ENCODE measurements around the gene NUP37.
"Not testable (repeated sequence)": the region's sequence is repeated elsewhere in the genome, so short reads cannot be mapped to it uniquely, and the experiment has no call there.

NUP37 gene, protein sequence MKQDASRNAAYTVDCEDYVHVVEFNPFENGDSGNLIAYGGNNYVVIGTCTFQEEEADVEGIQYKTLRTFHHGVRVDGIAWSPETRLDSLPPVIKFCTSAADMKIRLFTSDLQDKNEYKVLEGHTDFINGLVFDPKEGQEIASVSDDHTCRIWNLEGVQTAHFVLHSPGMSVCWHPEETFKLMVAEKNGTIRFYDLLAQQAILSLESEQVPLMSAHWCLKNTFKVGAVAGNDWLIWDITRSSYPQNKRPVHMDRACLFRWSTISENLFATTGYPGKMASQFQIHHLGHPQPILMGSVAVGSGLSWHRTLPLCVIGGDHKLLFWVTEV

DNA sequence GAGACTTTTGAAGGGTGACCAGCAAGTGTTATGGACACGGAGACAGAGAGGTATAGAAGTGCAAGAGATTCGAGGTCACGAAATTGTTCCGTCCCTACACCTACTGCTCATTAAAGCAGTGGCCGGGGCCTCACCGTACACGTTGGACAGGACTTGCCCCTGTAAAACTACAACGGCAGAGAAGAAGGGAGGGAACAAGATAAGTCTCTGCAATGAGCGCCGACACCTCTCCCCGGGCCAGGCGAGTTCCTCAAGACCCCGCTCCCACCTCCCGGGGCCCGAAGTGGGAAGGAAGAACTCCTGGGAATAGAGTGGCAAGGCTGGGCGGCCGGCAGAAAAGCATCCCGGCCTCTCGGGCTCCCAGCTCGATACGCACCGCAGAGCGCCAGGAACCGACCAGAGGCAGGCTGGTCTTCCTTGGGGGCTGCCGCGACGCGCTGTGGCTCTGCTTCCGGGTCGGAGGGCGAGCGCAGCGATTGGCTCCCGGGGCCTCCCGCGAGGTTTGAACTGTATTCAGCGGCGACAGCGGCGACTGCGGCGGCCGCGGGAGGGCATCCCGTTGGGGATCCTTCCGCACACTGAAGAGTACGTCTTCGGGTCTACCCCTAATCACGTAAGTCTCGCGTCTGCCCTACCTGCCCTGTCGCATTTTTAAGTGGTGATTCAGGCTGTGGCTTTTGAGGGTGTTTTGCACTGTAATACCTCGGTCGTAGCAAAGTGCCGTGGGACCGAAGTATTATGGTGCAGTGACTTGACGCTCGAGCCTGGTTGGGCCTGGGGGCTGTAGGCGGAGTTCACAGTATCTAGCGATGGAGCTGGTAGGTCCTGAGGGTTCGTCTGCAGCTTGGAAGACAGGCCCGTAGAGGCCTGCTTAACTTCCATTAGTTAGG is at the start of gene NUP37, which contains the start of gene PARPBP:
Gene NUP37 (minus strand): TSS at position 441 of the 890 bp plus-strand sequence. CDS start 1,596 bp downstream, outside the sequence.
Gene PARPBP (plus strand): TSS at position 510 of the 890 bp plus-strand sequence. CDS start 3,706 bp downstream, outside the sequence.
- DNase-seq, result peak; percentile 86

DNA sequence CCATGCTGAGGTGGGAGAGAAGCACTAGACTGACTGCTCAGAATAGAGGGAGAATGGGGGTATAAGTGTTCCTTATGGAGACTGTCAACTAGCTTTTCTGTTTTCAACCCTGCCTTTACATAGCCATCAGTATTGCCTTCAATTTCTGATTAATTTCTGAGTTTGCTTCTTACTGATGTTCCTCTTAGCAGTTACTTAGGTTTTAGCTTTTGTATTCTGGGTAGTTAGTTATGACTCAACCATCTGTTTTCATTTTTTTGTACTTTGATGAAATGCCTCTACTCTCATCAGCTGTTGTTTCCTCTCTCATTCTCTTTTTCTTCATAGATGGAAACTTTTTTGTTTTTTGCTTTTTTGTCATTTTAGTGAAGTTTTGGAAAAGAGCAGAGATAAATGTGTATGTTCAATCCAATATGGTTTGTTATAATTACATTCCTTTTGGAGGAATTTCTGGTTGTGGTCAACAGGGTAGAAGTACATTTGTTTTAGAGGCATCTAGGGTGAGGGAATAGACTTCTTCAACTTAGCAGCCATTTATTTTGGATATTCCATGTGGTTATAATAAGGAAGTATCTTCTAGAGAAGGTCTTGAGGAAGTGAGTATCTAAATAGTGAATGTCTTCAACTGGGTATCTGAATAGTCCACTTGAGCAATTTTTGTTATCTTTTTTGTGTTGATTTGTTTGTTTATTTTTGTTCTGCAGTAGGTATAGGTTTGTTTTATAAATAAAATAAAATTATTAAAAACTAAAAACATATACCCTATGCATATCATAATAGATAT is 48.1 kb upstream of the NUP37 start:
- no peak for DNase-seq

DNA sequence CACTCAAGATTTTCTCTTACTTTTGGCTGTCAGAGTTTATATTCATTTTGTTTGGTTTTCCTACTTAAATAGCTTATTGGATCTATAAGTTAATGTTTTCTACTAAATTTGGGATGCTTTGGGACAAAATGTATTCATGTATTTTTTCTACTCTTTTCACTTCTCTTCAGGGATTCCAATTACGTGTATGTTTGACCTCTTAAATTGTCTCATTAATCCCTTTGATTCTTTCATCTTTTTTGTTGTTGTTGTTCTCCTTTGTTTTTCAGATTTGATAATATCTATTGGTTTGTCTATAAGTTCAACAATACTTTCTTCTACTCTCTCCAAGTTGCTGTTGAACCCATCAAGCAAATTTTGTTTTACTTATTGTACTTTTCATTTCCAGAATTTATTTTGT is 43.5 kb upstream of the NUP37 start:
- DNase-seq, result no peak

DNA sequence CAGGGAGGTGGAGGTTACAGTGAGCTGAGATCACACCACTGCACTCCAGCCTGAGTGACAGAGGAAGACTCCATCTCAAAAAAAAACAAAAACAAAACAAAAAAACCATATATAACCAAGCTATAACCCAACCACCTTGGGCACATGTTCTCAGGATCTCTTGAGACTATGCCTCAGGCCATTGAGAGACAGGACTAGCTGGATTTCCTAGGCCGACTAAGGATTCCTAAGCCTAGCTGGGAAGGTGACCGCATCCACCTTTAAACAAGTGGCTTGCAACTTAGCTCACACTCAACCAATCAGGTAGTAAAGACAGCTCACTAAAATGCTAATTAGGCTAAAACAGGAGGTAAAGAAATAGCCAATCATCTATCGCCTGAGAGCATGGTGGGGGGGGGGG is 35.3 kb upstream of the NUP37 start:
- not testable (repeated sequence) for DNase-seq

DNA sequence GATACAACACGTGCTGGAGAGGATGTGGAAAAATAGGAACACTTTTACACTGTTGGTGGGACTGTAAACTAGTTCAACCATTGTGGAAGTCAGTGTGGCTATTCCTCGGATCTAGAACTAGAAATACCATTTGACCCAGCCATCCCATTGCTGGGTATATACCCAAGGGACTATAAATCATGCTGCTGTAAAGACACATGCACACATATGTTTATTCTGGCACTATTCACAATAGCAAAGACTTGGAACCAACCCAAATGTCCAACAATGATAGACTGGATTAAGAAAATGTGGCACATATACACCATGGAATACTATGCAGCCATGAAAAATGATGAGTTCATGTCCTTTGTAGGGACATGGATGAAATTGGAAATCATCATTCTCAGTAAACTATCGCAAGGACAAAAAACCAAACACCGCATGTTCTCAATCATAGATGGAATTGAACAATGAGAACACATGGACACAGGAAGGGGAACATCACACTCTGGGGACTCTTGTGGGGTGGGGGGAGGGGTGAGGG is 27.2 kb upstream of the NUP37 start:
- DNase-seq, result not testable (repeated sequence)

DNA sequence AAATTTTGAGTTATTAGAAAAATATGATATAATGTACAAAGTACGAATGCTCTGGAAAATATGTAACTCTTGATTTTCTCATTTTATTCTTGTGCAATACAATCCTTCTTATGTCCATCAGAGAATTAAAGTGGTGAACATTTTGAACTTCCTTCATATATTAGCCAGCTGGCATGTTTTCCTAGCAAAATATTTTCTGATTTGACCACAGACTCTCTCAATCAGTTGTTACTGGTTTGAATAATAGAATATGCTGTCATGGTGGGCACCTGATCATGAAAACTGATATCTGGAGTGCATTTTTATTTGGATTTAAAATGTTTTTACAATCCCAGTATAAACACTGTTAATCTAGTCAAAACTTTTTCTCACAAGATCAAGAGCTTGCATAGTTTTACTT is 24.3 kb upstream of the NUP37 start:
- DNase-seq, result no peak

DNA sequence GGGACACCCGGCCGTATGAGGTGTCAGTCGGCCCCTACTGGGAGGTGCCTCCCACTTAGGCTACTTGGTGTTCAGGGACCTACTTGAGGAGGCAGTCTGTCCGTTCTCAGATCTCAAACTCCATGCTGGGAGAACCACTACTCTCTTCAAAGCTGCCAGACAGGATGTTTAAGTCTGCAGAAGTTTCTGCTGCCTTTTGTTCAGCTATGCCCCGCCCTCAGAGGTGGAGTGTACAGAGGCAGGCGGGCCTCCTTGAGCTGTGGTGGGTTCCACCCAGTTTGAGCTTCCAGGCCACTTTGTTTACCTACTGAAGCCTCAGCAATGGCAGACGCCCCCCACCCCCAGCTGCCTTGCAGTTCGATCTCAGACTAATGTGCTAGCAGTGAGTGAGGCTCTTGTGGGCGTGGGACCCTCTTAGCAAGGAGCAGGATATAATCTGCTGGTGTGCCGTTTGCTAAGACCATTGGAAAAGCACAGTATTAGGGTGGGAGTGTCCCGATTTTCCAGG is 23.0 kb upstream of the NUP37 start:
- not testable (repeated sequence) for DNase-seq

DNA sequence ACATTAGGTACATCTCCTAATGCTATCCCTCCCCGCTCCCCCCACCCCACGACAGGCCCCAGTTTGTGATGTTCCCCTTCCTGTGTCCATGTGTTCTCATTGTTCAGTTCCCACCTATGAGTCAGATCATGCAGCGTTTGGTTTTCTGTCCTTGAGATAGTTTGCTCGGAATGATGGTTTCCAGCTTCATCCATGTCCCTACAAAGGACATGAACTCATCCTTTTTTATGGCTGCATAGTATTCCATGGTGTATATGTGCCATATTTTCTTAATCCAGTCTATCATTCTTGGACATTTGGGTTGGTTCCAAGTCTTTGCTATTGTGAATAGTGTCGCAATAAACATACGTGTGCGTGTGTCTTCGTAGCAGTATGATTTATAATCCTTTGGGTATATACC is 17.7 kb upstream of the NUP37 start:
- DNase-seq, result not testable (repeated sequence)

DNA sequence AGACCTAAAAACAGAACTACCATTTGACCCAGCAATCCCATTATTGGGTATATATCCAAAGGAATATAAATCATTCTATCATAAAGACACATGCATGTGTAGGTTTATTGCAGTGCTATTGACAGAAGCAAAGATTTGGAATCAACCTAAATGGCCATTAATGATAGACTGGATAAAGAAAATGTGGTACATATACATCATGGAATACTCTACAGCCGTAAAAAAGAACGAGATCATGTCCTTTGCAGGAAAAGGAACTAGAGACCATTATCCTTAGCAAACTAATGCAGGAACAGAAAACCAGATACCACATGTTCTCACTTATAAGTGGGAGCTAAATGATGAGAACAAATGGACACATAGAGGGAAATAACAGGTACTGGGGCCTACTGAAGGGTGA is 11.5 kb upstream of the NUP37 start:
- not testable (repeated sequence) for DNase-seq

DNA sequence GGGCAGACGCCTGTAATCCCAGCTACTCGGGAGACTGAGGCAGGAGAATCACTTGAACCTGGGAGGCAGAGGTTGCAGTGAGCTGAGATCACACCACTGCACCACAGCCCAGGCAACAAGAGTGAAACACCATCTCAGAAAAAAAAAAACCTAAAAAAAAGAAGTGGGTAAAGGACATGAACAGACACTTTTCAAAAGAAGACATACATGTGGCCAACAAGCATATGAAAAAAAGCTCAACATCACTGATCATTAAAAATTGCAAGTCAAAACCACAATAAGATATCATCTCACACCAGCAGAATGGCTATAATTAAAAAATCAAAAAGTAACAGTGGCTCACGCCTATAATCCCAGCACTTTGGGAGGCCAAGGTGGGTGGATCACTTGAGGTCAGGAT is 10.8 kb upstream of the NUP37 start:
- not testable (repeated sequence) for DNase-seq

DNA sequence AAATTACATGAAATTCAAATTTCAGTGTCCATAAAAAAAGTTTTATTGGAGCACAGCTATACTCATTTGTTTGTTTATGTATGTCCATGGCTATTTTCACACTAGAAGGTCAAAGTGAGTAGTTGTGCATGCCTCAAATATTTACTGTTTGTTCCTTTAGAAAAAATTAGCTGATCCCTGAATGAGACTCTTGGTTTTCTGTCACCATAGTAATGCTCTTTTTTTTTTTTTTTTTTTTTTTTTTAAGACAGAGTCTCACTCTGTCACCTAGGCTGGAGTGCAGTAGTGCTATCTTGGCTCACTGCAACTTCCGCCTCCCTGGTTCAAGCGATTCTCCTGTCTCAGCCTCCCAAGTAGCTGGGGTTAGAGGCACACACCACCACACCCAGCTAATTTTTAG is 1.4 kb upstream of the NUP37 start:
- not testable (repeated sequence) for DNase-seq

DNA sequence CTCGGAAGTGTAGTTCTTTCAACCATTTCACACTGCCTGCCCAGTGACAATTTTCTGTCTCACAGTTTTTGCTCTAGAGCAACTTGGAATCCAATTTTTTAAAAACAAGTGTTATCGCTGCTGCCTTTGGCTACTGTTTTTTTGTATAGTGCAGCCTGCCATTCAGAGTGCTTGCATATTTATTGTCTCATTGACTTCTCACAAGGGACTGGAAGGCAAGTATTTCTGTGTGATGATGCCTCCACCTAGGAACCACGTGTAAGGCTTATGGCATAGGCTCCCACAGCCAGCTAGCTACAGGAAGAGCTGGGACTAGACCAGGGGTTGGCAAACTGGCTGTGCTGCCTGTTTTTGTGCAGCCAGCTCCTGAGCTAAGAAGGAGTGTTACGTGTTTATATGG is 972 bp upstream of the NUP37 start:
- no peak for DNase-seq

DNA sequence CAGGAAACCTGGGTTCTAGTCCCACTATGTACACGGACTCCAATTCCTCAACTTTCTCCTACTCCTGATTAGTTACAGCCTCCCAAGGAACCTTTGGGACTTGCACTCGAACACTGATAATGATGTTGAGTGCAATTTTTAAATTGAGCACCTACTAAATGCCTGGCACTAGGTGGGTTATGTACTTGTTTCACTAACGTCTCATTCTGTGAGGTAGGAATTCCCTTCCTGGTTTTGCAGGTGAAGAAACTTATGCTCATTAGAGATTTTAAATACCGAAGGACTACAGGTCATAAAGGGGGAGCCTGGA is 605 bp upstream of the NUP37 start:
- DNase-seq, result no peak

DNA sequence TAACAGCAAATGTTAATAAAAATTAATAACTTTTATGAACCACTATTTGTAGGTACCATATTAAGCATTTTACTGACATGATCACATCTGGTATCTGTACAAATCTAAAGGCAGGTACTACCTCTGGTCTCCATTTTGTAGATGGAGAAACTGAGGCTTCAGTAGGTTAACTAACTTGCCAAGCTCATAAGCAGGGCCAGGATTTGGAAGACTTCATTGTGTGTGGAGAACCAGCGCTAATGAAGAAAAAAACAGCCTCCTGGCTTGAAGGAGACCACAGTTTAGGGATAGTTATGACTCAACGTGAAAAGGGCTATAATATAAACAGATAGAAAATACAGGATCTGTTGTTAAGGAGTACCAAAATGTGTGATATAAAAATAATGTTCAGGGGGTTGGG is 1.0 kb downstream of the NUP37 start:
- no peak for DNase-seq

DNA sequence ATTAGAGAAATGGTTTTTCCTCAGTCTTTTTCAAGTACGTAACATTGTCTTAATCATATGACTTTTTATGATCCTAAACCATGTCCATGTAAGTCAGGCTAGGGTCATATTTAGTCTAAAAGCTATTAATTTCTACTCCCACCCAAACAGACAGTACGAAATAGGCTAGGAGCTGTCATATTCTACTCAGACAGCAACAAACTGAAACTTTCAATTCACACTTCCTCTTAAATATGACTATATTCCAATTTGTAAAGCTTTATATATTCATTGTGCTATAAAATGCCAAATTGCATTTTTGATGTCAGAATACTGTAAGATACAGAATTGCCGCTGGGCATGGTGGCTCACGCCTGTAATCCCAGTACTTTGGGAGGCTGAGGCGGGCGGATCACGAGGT is 3.5 kb downstream of the NUP37 start:
- DNase-seq, result no peak

DNA sequence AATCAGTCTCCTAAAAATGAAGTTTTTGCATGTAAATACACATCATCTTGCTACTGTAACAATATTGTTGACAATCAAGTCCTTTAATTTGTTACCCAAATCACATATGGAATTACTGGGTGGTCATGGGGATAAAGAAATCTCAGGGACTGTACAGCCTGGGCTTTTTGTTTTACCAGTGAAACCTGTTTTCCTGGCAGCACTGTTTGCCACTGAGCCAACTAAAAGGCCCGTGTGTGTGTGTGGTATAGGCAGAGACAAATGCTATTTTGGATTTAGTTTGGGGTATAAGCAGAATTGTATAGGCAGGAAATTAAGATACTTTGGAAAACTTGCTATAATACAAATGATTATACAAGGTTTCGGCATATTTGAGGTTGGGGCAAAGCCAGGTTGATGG is 5.7 kb downstream of the NUP37 start:
- DNase-seq, result no peak

DNA sequence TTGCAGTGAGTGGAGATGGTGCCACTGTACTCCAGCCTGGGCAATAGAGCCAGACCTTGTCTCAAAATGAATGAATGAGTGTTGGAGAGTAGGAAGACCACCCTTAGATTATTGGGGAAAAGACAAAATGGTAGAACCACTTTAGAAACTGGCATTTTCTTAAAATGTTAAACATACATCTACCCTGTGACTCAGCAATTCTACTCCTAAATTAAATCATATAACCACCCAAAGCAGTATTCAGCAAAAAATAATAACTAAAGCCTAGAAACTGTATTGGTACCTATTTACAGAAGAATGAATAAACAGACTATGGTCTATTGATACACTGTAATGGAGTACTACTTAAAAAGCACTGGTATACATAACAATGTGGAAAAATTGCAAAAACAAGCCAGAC is 9.1 kb downstream of the NUP37 start:
- no peak for DNase-seq

DNA sequence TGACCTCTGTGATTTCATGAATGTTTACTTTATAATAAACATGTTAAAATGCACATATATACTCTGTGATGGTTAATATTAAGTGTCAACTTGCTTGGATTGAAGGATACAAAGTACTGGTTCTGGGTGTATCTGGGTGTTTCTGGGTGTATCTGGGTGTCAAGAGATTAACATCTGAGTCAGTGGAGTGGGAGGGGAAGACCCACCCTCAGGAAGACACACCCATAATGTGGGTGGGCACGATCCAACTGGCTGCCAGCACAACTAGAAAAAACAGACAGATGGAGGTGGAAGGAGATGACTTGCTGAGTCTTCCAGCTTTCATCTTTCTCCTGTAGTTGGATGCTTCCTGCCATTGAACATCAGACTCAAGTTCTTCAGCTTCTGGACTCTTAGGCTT is 11.9 kb downstream of the NUP37 start:
- DNase-seq, result no peak

DNA sequence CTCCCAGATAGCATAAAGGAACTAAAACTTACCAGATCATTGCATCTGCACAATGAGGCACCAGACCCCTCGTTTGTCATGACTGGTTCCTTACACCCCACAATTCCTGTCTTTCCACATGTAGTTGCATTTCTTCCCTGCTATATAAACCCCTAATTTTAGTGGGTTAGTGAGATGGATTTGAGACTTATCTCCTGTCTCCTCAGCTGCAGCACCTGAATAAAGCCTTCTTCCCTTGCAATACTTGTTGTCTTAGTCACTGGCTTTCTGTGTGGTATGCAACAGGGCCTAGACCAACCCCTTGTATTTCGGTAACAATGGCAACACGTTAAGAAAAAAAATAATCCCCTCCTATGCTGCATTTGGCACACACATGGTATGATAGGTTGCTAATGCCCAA is 13.0 kb downstream of the NUP37 start:
- DNase-seq, result no peak

DNA sequence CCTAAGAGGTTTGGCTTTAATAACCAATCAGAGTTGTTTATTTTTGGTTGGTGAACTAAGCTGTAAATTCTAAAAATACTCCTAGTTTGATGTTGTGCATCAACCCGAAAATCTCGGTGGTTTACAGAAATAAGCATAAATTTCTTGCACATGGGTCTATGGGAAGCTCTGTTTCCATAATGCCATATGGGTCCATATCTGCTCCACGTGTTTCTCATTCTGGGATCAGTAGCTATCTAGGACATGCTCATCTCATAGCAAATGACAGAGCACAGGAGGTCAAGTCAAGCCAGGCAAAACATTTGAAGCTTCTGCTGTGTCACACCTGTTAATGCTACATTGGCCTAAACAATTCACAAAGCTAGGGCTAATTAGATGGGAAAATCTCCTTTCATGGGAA is 23.1 kb downstream of the NUP37 start:
- DNase-seq, result no peak

DNA sequence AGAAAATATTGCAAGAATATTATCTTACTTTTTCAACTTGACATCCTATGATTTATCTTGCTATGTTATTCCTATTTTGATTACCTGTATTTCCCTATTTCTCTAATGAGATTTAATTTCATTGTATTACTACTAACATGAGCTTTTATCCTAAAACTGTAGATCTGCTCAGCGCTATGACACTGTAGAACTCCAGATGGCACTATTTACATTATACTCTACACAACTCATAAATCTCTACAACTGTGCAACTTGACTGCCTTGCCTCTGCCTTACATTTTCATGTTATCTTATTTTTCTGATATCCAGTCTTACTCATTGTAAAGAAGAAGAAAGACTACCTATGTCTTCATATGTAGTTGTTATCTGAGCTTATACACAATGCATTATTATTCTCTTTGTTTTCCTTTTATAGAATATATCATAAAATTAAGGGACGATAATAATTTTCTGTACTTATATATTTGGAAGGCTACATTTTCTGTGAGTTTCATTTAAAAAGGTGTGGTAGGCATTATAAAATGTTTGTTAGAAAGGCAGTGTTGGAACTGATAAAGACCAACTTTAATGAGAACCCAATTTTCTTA is 24.1 kb downstream of the NUP37 start:
- no peak for DNase-seq

DNA sequence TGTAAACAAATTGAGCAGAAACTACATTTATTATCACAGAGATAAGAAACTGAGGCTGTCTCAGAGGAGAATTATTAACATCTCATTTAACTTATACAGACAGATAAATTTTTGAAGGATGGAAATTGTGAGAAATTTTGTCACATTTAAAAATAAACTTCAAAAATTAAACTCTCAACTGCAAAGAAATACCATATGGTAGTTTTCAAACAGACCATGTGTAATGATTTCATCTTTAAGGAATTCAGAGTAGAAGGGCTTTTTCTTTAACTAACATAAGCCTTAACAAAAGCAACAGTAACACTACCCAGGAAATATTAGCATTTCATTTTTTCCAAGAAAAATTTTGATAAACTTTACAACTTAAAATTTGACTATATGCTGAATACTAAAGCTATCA is 26.6 kb downstream of the NUP37 start:
- DNase-seq, result no peak

Measured in stimulated activated CD4-positive, alpha-beta T cell treated with anti-CD3 and anti-CD28 coated beads, Interleukin-12 subunit alpha, Interleukin-12 subunit beta, amount 100 ng/mL, for 4 hours (primary cell).